ENCODE measurements around the gene CAMTA1. TPM values are rescaled to one million over a fixed set of nuclear protein-coding genes. Genes with fewer than 3 reads are reported as not detected.
"Not testable (repeated sequence)": the region's sequence is repeated elsewhere in the genome, so short reads cannot be mapped to it uniquely, and the experiment has no call there.

The CAMTA1 gene
- total RNA-seq, 1 donor from 2014 or later = 40.9 TPM

DNA sequence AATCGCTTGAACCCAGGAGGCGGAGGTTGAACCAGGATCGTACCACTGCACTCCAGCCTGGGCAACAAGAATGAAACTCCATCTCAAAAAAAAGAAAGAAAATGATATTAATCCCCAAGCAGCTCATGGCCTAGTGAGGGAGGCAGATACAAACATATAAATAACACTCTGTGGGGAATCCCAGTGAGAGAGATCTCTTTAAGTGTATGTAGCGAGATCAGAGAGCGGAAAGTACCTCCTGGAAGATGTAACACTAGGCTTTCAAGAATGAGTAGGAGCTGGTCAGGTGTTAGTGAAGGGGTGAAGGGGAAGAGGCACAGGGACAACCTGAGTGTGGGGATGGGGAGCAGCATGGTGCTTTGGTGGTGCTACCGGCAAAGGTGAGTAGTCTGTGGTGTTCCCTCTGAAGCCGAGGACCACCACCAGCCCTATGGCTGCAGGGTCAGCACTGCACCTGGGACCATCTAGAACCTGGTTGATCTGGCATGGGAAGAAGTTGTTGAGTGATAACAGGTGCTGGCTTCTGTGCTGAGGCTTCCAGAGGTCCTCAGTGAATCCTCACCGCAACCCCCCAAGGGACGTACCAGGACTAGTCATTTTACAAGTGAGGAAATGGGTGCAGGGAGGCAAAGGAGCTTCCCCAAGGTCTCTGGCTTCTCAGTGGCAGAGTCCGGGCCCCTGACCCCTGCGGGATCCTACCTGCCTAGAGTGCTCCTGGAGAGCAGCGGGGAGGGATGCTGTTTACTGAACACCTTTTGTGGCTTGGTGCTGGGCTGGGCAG is 618.2 kb downstream of the CAMTA1 start:
- DNase-seq (ENCODE audit: low read depth in 2 of 2) = no peak

DNA sequence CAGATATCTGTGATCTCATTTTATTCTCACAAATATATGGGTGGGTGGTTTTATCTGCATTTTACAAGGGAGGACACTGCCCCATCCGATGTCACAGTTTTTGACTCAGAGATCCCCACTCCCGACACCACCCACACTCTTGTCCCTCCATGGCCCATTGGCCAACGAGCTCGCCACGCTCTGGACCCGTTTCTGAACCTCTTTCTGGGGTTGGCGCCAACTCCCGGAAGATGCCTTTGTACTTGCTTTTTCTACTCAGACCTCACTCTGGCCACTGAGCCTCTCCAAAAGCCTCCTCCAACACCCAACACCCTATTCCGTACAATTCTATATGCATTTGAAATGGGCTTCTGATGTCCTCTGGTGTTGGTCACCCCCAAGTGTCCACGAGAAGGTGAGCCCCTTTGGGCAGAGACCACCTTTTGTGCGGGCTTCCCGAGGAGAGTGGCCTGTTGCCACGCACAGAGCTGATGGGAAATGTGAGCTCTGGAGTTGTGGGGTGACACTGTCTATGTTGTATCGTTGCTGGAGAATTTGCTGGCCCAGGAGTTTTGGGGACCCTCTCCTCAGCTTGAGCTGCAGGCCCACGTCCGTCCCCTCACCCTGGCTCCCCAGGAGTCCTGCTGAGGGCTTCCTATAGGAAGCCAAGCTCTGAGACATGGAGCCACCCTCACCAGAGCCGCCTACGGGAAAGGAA is 618.9 kb downstream of the CAMTA1 start:
- no peak for DNase-seq (ENCODE audit: low read depth in 2 of 2)

DNA sequence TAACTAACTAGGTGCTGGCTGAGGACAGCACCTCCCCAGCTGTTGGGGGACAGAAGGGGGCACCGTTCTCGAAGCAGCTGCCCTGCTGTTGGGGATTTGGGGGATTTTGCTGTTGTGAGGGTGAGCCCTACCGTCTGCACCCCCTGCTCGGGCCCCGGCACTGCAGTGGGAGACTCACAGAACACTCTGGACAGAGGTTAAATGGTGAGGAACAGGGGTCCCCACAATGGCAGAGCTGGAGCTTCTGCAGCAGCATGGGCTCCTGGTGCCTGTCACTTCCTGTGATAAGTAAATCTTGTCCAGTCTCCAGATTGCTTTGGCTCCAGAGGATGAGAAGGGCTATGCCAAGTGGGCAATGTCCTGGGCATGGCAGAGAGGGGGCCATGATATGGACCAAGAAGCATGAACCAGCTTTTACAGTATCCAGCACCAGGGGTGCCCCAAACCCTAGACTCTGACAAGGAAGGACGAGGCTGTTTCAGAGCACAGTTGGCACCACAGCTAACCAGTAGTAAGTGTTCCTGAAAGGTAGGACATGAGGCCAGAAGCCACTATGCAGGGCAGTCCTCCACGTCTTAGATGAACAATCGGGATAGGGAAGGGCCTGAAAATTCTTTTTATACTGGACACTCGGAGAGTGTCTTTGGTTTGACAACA is 620.7 kb downstream of the CAMTA1 start:
- DNase-seq (ENCODE audit: low read depth in 2 of 2) = no peak

DNA sequence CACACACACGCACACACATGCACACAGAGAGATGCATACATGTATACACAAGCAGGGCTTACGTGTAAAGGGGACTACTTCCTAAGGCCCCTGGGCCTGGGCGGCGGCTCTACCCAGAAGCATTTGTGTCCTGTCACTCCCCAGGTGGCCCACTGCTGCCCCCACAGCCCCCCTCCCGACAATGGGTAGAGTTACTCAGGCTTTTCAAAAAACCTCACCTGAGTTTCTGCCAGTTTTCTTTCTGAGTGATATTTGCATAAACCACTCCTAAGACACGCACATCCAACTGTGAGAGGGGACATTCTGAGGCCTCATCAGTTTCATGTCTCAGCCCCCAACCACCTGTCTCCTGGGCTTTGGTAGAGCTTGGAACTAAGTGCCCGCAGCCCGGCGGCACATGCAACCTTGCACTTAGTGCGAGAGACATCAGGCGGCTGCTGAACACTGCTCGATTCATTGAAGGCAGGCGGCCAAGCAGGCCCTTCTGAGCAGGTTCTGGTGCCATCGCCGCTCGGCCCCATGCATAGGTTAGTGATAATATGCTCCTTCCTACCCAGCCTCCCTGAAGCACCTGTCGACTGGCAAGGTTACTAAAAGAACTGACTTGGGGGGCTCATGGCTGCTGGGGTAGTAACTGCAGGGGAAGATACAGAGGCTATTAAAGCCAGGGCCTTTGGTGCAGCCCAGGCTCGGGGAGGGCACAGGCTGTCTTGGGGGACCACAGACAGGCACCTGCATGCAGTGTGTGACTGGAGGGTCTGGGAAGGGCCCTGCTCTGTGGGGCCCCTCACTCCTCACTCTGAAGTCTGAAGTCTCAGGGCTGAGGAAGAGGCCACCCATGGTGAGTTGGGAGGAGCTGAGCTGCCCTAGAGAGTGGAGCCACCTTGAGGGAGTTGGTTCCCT is 621.6 kb downstream of the CAMTA1 start:
- DNase-seq (ENCODE audit: low read depth in 2 of 2) = no peak

DNA sequence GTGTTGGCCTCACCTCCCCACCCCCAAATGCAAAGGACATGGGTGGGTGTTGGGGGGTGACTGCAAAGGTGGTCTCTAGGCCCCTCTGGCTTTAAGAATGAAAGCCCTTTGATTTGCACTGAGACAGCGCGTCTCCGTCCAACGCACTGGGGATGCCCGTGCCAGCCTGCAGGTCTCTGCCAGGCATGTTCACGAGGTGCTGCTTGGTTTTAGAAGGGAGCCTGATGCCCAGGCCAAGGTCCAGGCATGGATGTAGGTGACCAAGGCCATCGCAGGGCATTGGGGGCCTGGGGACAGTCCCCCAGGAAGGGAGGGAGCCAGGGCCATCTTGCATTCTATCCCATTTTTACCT is 622.3 kb downstream of the CAMTA1 start:
- DNase-seq (ENCODE audit: low read depth in 2 of 2) = no peak

DNA sequence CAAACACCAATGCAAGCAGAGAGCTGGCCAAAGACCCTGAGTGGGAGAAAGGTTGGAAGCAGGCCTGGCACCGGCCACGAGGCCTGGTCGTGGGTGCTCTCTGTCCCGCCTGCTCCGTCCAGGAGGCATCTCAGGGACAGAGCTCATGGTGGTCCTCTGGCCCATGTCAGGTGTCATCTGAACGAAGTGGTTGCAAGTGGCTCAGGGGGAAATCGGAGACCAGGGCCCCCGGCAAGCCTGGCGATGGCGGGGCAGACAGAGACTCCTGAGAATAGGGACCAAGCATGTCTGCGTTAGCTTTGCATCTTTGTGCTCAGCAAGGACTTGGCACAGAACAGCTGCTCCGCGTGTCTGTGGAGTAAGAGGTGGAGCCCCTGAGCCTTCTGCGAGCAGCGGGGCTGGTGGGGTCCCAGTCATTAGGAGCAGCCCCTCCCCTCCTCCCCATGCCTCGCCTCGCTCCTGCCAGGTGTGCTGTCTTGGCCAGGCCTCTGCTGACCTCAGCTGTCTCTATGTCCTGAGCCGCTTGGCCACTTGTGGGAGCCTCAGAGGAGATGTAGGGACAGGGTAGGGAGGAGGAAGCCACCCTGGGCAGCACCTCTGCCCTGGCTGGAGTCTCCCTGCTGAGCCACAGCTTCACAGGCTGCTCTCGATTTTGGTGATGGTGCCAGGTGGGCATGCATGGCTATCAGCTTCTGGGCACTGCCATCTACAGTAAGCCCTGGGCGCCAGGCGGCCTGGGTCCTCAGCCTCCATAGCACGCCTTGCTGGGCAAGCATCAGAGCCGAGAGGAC is 622.9 kb downstream of the CAMTA1 start:
- no peak for DNase-seq (ENCODE audit: low read depth in 2 of 2)

DNA sequence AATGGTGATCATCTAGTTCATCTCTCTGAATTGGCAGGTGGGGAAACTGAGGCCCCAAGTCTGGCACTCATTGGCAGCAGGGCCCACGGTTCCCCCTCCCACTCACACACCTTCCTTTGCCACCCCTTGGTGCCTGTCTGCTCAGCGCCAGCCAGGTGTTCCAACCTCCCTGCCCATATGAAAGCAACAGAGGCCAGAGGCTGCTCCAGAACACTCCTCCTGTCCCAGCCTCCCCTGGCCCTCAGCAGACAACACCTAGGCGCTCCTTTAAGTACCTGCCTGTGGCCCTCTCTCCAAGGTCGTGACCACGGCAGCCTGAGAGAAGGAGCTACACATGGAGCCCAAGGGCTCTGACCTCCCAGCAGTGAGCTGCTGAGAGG is 623.5 kb downstream of the CAMTA1 start:
- no peak for DNase-seq (ENCODE audit: low read depth in 2 of 2)

DNA sequence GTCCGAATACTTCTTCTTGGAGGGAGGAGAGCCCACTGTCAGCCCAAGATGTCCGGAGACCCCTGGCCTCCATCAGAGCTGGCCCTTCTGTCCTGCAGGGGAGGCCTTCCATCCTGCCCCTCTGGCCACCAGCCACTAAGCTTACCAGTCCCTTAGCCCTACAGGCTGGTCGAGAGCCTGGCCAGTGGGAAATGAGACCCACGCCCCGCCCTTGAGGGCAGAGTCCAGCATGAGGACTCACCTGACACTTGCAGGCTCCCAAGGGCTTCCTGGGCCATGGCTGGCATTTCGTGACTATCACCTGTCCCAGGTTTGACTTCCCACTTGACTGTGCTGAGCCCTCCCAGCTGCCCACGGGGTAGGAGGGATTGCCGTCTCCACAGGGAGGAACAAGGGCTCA is 624.0 kb downstream of the CAMTA1 start:
- no peak for DNase-seq (ENCODE audit: low read depth in 2 of 2)

DNA sequence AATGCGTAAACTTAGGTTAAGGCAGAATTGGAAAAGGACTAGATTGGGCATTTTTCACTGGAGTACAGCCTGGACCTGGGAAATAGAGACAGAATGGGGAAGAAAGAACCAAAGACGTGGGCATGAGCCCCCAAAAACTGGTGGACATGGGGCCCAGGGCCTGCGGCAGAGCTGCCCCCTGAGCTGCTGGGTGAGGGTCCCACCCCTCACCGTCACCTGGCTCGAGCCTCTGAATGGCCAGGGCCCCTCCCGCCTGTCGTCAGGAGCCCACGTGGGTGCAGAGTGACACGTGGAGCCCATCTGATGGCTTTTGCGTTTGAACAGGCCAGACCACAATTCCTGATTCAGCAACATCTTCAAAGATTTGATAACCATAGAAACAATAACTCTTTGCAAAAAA is 624.9 kb downstream of the CAMTA1 start:
- DNase-seq (ENCODE audit: low read depth in 2 of 2) = no peak

DNA sequence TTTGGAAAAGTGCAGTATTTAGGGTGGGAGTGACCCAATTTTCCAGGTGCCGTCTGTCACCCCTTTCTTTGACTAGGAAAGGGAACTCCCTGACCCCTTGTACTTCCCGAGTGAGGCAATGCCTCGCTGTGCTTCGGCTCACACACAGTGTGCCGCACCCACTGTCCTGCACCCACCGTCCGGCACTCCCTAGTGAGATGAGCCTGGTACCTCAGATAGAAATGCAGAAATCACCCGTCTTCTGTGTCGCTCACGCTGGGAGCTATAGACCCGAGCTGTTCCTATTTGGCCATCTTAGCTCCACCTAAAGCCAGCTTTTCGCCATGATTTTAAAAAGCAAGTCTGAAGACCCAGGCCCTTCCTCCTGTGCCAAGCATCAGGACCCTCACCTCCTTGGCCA is 632.4 kb downstream of the CAMTA1 start:
- not testable (repeated sequence) for DNase-seq (ENCODE audit: low read depth in 2 of 2)

DNA sequence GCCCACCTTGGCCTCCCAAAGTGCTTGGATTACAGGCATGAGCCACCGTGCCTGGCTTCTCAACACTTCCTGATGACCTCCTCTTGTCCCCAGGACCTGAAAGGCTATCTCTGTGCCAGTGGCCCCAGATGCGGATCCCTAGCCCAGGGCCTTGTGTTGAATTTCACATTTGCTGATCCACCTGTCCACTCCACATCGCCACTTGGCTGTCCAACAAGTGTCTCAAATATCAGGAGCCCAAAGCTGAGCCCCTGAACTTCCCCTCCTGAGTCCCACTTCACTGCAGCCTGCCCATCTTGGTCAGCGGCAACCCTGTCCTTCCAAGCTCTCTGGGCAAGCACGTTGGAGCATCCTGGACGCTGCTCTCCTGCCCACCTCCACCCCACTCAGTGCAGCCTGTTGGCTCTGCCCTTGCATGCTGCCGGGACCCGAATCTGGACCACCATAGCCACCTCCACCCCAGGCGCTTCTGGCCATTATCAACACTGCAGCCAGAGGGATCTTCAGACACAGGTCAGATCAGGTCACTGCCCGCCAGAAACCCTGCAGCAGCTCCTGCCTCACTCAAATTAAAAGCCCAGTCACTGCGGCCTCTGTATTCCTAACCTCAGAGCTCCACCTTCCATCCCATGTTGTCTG is 633.3 kb downstream of the CAMTA1 start:
- DNase-seq (ENCODE audit: low read depth in 2 of 2) = no peak

DNA sequence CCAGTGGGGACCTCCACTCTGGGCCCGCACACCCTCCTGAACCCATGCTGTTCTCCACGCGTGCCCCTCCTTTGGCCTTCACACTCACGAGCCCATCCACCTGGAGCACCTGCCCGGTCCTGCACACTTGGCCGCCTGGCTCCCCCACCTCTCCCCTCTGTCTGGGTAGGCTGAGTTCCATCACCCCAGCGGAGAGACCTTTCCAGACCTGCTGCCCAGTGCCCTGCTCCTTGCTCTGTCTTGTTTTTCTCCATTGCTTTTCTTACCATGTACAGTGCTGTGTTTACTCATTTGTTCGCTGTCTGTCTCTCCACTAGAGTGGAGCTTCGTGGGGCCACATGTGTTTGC is 634.8 kb downstream of the CAMTA1 start:
- DNase-seq (ENCODE audit: low read depth in 2 of 2) = no peak

DNA sequence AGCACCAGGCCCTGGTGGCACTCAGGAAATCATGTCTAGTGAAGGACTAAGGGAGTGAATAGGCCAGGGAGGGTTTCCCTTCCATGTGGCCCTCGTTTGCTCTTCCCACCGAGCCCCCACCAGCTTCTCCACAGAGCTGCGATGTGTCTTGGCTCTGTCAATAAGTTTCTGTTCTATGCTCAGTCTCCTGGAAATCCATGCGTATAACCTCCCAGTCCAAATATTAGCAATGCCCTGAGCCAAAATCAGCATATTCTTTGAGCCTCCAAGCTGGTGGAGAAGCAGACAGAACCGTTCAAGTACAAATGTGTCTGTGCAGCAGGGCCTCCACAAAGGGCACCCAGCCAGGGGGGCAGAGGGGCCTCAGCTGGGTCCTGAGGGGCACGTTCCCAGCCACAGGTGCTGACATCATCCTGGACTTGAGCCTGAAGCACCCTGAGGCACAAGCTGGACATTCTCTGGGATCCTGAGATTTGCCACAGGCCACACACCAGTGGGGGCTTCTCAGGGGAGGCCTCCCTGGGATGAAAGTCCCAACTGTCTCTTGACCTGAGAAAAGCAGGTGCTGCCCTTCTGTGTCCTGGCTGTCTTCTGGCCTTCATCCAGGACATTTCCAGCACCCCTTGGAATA is 635.3 kb downstream of the CAMTA1 start:
- no peak for DNase-seq (ENCODE audit: low read depth in 2 of 2)

DNA sequence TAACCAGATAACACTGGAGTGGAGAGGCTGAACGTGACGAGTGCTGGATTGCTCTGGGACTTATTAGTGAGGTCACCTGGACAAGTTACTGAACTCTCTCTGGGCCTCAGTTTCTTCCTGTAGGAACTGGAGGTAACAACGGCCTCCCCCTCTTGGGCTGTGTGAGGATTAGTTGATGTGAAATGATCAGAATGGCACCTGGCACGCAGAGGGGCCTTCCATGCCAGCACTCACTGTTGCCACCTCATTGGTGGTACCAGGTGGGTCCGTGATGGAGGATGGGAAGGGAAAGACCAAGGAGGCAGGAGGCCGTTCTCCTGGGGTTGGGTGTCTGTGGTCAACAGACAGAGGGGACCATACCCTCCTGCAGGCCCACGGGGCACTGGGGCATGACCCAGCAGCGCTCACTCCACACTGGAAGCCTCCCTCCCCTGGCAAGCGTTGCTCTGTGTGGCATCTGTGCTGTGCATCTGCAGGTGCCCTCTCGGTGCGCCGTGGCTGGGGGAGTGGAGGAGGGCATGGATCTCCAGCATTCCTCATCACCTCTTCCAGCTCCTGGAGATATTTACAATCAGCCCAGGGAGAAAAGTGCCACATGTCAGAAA is 636.3 kb downstream of the CAMTA1 start:
- no peak for DNase-seq (ENCODE audit: low read depth in 2 of 2)

DNA sequence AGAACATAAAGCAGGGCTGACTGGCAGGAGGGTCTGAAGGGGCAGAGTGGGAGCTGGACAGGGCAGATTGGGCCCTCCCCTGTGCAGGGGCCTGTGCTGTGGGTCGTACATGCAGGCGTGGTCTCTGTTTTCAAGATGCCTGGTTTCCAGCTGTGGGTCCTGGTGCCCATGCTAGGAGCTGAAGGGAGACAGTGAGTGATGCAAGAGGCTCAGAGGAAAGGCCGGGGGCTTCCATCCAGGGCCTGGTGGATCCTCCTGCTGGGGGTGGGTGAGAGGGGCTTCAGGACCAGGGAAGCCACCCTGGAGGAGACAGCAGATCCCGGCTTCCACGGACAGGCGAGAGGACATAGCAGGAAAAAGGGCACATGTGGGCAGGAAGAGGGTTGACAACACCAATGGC is 636.8 kb downstream of the CAMTA1 start:
- DNase-seq (ENCODE audit: low read depth in 2 of 2) = no peak

DNA sequence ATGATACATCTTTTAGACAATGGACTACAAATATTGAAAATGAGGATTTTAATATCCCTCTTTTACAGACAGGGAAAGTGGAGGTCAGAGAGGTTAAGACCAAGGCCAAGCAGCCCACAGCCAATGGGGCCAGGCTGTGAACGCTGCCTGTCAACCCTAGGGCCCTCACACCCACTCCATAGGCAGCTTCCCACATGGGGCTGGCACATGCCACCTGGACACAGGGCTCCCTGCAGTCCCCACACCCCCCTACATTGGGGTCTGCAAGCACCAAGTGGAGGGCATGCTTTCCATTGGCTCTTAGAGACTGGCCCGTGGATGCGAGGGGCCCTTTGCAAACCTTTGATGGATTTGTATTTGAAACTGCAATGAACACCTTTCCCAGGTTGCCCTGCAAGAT is 637.3 kb downstream of the CAMTA1 start:
- no peak for DNase-seq (ENCODE audit: low read depth in 2 of 2)

DNA sequence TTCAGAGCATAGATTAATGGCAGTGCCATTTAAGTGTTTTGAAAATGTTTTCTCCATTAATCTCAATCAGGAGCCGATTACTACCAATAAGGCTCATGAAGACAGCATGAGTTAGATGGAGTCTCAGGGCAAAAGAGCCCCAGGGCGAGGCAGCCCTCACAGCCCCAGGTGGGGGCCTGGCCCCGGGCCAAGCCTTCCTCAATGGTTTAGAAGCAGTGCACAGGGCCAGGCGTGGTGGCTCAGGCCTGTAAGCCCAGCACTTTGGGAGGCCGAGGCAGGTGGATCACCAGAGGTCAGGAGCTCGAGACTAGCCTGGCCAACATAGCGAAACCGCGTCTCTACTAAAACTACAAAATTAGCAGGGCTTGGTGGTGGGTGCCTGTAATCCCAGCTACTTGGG is 637.7 kb downstream of the CAMTA1 start:
- DNase-seq (ENCODE audit: low read depth in 2 of 2) = no peak

DNA sequence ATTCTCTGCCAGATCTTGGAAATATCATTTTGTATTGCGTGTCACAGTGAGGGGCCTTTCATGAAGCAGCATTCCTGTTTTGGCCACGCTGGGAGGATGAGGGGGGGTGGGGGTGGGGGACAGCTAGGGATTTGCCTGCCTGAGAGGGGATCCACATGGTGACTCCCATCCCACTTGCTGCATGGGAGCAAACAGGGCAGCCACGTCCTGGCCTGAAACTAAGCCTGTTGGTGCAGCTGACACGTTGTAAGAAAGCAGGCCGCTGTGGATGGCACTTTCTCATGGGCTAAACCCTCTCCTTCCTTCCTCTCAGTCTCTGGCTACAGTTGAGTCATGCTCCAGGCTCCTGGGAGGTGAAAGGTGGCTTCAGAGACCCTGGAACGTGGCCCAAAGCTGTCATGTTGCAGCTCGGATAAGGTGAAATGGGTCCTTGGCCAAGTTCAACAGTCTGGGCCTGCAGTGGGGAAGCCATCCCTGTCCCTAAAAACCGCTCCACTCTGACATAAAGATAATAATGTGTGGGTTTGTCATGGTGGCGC is 639.2 kb downstream of the CAMTA1 start:
- DNase-seq (ENCODE audit: low read depth in 2 of 2) = peak in 1 of 2 donors; percentile 61

DNA sequence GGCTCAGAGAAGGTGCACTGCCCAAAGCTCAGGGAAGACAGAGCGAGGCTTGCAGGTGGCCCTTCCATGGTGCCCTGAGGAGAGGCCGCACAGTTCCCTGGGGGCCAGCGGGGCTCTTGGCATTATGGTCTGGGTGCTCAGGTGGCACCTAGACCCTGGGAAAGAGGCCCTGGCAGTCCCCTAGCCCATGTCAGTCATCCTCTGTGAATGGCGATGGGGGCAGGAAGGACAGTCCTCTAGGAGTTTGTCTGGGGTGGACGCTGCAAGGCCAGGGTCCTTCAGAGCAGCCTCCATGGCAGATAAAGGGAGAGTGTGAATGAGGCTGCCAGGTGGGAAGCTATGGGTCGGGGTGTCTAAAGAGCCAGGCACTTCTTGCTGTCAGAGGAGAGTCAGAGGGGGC is 640.0 kb downstream of the CAMTA1 start:
- no peak for DNase-seq (ENCODE audit: low read depth in 2 of 2)

All from lung microvascular endothelial cell (primary cell).